HK-2 (cell line): Measurements from ENCODE around the gene GSK3A.

Source experiments
- DNase-seq: peaks from one replicate; pipeline ENCODE4 v3.0.0-alpha.2; 2018; ENCODE audit not compliant: unreplicated experiment

GSK3A gene

GRCh38 chr19:42249149-42249750 lies 6.8 kb upstream of the GSK3A start:
- DNase-seq: no peak

GRCh38 chr19:42248270-42249148 lies 6.1 kb upstream of the GSK3A start:
- no peak for DNase-seq

DNA sequence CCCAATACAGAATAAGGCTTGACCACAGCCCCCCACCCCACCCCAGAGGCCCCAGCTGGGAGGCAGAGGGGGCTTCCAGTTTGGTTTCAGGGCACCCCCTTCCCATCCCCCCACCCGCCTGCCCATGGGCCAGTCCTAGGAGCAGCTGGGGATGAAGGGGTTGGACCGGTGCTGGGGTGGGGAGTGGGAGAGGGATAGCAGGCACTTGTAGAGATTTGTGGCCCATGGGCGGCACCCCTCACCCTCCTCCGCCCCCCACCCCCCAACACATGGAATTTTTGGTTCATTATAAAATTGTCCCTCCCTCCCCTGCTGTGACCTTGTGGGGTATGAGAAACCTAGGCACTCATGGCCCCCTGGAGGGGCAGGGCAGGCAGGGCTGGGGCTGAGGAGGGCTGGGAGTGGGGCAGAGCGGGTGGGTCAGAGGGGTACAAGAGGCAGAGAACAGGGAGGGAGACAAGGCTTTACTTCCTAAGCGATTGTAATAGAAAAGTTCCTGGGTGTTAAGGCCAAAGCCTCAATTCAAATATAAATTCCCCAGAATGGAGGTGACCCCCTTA lies 5.3 kb upstream of the GSK3A start:
- no peak for DNase-seq

- DNase-seq: no peak
Measured at GRCh38 chr19:42246922-42247639, 4.7 kb upstream of the GSK3A start.

DNA sequence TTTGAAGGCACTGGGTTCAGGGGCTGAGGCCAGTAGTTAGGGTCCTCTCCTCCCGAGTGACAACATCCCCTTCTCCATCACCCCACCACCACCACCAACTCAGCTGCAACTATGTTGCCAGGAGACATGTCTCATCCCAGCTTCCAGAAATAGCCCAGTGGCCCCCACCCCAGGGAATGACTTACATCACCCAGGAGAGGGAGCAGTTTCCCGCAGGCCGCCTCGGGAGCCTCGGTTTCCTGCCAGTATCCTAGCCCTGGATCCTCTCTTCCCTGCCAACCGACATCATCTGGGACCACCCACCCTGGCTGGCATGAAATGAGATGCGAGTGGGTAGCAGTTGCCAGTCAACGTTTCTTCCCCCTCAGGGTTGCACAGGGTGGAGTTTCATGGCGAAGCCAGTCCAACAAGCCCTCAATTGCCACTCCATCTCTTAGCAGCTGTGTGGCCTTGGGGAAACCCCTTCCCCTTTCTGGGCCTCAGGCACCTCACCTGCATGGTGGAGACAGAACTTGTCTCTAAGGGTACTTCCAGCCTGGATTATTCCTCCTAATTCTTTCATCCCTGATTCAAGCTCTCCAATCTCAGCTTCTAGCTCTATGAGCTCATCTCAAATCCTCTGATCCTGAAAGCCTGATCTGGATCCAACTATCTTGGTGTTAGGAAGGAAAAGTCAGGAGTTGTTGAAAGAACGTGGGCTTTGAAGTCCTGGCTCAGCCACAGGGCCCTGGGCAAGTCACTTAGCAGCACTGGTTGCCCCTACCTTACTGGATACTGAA lies 3.9 kb upstream of the GSK3A start:
- DNase-seq: peak; percentile 58

DNA sequence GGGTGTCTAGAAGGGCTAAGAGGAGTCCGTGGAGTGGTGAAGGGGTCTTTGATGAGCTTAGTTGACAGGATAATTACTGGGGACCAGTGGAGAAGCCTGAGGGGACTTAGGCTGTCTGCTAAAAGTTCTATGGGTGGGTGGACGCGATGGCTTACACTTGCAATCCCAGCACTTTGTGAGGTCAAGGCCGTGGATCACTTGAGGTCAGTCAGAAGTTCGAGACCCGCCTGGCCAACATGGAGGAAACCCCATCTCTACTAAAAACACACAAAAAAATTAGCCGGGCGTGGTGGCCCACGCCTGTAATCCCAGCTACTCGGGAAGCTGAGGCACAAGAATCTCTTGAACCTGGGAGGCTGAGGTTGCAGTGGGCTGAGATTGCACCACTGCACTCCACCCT lies 2.8 kb upstream of the GSK3A start:
- DNase-seq: no peak

DNA sequence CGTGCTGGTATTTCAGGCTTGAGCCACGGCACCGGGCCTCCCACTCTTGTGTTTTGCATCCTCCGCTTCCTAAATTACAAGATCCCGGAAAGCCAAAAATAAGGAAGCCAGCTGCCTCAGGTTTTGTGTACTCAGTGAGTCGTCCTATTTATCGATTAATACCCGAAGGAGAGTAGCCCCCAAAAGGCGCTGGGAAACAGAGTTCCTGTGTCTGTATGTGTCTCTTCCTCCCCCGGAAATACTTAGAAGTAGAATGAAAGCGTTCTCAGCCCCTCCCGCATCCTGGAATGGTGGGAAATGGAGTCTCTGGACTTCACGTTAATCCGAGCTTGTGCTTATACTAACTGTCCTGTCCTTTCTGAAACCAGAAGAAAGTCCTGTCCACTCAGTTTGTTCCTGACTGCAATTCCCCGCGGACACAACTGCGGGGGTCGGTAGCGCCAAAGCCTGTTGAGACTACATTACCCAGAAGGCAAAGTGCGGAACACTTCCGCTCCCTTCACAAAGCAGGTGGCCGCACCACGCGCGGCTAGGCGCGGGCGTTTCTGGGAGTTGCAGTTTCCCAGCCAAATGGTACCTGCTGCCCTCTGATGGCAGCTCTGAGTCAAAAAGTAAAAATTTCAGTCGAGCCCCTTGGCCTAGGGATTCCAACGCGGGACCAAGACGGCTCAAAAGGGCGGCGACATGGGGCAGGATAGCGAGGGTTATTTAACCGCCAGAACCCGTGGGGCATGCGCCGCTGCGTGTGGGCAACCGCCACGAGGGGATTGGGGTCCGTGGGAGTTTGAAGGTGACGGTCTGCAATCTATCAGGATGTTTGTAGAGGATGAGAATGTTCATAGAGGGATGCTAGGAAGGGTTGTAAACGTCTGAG lies 2.2 kb upstream of the GSK3A start:
- DNase-seq: peak; percentile 94

- no peak for DNase-seq
Measured at GRCh38 chr19:42242069-42242511, 312 bp downstream of the GSK3A start.

GRCh38 chr19:42241279-42241678 lies 1.1 kb downstream of the GSK3A start:
- DNase-seq: no peak

DNA sequence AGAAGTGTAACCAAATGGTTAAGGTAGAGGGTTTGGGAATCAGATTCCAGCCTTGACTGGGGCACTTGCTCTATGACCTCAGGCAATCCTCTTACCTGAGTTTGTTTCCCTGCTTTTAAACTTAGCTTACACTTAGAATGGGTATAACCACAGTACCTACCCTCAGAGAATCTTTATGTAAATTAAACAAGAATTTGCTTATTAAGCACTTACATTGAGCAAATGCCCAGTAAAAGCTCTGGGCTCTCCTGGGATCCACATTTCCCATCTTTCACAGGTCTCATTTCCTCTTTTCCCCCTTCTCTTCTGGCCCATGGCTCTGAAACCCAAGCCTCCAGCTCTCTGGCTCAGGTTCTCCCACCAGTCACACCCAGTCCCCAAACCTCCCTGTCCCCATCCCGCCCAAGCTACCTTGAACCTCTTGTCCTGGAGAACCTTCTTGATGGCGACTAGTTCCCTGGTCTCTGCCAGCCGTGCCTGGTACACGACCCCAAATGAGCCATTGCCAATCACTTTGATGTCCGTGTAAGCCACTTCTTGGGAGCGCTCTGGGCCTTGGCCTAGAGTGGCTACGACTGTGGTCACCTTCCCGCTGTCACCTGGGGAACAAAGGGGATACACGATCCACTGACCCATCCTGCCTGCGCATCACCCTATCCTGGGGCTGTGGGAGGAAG lies 2.7 kb downstream of the GSK3A start:
- no peak for DNase-seq

DNA sequence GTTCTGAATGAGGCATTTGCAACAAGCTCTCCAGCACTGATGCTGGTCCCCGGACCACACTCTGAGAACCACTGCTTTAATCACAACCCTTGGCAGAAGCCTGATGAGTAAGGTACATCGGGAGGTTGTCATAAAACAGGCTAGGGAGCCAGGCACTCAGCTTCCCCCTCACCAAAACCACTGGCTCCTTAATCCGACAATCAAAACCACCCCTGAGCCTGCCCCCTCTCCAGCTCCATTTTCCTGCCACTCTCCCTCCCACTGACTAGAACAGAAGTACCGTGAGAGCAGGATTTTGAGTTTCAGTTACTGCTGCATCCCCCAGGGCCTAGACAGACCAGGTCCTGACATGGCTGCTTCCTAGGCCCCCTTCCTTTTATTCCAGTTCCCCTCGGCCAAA lies 7.2 kb downstream of the GSK3A start:
- no peak for DNase-seq

- no peak for DNase-seq
Measured at GRCh38 chr19:42234364-42234763, 8.0 kb downstream of the GSK3A start.

DNA sequence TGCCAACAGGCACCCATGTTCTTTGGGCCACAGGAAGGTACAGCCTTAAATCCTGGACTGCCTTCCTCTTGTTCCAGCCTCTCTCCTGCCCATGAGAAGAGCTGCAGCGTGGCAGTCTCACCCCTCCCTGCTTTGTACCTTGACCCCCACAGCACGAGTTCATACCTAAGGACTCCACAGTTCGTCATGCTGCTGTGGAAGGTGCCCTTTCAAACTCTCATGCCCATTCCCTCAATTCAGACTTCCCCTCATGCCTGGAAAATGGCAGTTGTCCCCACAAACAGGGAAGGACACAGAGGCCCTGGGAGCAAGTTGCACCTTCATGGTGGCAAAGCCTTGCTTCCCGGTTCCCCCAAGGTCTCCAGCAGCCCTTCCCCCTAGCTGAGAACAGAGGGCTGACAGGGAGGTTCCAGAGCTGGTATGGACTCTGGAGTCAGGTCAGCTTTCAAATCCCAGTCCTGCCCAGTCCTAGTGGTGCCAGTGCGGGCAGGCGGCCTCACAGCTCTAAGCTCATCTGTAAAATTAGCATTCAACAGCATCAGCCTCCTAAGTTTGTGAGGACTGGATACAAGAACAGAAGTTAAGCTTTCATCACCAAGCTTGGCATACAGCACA lies 8.6 kb downstream of the GSK3A start:
- no peak for DNase-seq

GRCh38 chr19:42233106-42233505 lies 9.3 kb downstream of the GSK3A start:
- no peak for DNase-seq

DNA sequence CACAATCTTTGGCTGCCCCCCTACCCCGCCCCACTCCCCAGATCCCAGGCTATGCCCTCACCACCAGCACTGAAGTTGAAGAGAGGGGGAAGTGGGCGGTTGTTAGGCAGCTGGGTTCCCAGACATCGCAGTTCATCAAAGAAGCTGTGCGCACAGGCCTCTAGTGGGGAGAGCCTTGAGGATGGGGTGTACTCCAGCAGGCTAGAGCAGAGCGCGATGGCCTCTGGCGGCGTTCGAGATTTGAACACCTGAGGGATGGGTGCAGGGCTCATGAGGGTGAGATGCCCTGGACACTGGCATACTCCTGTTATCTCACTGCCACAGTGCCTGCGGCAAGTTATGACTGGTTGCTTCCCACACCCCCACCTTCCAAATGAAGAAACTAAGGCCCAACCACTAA lies 10.0 kb downstream of the GSK3A start:
- DNase-seq: no peak

GRCh38 chr19:42230571-42230970 lies 11.8 kb downstream of the GSK3A start:
- no peak for DNase-seq

DNA sequence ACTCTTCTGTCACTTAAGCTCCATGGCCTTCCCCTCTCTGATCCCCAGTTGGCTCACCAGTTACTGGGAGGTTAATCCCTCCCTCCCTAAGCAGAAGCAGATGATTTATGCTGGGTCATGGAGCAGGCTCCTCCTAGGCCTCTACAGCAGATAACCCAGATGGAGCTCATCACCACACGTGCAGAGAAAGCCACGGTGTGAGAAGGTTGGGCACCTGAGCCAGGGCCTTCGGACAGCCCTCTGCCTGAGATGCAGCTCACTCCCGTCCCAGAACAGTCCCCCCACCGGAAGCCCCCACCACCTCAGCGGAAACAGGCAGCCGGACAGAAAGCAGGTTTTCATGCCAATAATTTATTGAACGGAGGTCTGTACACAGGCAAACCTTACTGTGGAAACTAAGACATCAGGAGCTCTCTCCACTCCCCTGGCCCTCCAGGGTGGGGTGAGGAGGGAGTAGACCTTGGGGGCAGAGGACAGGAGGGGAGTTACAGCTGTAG lies 12.5 kb downstream of the GSK3A start:
- DNase-seq: no peak

DNA sequence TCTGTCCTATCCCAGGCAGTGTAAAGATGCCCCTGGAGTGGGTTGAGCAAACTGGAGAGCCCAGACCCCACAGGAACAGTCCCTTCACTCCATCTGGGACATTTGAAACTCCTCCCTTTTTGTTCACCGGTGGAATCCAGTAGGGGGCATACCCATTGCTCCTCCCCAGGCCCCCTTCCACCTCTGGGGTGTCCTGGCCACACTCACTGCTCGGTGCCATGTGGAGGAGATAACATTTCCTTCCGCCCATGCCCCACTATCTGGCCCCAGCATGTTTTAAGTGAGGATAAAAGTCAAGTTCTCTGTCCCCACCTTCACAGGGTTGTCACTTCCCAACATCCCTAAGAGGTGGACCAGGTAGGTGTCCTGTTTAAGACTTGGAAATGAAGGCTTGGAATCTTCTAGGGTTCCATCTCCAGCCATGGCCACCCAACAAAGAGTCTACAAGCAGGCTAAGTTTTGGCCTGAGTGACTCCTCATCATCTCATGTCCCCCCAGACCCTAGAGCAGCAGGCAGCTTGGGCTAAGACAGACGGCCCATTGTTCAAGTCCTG lies 13.0 kb downstream of the GSK3A start:
- DNase-seq: no peak

DNA sequence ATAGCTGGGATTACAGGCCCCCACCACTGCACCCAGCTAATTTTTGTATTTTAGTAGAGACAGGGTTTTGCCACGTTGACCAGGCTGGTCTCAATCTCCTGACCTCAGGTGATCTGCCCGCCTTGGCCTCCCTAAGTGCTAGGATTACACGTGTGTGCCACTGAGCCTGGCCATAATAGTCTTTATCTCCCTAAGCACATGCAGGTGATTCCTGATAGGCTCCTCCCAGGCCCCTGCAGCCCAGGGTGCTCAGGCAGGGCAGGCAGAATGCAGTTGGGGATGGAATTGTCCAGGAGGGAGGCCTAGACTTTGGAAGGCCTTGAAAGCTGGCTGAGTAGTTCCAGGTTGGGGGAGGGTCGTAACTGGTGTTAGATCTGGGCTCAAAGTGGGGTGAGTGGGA lies 13.8 kb downstream of the GSK3A start:
- DNase-seq: no peak
